ENCODE results near the gene TM9SF4.

The TM9SF4 gene

DNA sequence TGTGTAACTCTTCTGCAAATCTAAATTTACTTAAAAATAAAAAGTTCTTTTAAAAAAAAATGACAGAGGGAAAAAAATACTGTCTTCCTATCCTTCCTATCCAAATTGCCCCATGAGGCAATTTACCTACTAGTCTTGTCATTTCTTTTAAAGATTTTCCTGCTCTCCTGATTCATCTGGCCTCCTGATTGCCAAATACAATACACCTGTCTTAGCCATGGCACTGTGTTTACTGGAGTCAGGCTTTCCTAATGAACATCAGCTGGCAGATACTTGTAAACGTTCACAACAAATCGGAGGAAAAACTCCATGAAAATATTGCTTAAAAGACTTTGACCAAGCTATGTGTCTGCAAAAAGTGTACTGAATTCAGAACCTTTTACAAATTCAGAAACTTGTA, 21.5 kb downstream of the TM9SF4 start:
- no peak for DNase-seq

DNA sequence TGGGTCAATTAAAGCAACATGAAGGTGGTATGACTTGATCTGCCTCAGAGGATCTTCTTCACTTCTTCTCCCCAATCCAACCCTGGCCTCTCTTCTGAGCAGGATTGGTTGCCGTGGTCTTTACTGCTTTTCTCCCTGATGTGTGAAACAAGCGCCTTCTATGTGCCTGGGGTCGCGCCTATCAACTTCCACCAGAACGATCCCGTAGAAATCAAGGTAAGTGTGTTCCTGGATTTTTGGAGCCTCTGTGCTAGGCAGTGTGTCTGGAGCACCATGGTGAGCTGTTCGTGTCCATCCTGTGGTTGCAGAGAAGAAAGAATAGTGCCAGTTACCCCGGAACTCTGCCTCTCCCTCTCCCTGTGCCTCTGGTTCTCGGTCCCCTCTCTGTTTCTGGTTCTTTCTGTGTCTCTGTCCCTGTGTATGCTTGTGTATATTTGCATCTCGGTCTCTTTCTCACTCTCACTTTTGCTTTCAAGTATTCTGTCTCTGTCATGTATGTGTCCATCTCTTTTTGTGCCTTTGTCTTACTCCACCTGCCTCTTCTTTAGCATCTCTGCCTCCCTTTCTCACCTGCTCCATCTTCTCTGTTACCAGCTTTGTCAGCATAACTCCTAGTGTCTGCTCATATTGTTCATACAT, 23.5 kb downstream of the TM9SF4 start:
- DNase-seq = no peak

DNA sequence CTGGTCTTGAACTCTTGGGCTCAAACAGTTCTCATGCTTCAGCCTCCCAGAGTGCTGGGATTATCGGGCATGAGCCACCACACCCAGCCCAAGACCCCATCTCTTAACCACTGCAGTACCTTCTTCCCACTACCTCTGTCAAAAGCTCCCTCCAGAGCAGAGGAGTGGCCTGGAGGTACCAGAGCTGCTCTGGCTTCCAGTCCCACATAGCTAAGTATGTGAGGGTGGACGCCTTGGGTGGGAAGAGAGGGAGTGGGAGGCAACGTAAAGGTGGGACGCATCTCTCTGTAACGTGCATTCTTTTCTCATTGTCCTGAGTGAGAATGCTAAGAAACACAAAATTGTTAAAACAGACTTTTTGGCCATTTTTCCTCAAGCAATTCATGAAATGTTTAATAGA, 24.5 kb downstream of the TM9SF4 start:
- DNase-seq = no peak

DNA sequence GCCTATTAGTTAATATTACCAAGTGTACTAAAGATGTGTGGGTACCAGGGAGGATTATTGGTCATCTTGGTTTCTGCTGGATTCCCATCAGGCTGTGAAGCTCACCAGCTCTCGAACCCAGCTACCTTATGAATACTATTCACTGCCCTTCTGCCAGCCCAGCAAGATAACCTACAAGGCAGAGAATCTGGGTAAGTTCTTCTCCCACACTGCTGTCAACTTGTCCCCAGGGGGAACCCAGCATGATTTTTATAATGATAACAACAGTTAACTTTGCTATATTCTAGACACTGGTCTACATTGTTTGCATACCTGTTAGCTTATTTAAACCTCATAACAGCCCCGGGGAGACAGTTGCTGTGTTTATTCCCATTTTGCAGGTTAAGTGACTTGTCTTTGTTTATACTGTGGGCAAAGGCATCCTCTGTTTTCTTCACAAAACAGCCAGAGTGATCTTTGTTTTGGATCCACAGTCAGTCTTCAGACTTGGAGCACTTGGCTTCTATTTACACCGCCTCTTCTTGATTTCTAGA, 26.5 kb downstream of the TM9SF4 start:
- DNase-seq = peak in 1 of 2 experiments; percentile 20

DNA sequence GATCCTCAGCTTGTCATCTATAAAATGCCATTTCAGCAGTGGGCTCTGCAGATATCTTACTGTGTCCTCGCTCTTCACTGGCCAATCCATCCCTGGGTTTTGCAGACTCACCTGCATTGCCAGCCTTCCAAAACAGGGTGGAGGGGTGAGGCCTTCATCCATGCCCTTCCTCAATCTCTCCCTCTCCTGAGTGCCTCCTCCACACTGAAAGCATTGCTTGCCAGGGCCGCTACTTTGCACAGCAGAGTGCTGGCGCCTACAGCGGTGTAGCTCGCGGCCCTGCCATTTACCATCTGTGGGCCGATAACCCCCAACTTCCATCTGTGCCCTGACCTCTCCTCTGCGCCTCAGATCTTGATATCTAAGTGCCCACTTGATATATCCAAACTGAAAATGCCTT, 29.4 kb downstream of the TM9SF4 start:
- DNase-seq = no peak

DNA sequence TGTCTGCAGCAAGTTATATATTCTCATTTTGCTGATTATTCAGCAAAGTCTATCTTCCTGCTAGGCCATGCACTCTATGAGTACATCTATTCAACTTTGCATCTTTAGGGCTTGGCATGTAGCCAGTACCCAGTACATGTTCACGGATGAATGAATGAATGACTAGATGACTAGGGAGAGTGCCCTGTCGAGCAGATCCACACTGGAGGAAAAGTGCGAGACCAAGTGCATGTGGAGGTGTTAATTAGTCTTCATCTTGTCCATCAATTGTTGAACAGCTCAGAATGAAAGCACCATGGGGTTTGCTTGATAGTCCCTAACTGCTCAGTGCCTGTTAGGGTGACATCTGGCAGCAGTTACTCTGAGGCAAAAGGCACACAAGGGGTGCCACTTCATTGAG, 30.4 kb downstream of the TM9SF4 start:
- no peak for DNase-seq

DNA sequence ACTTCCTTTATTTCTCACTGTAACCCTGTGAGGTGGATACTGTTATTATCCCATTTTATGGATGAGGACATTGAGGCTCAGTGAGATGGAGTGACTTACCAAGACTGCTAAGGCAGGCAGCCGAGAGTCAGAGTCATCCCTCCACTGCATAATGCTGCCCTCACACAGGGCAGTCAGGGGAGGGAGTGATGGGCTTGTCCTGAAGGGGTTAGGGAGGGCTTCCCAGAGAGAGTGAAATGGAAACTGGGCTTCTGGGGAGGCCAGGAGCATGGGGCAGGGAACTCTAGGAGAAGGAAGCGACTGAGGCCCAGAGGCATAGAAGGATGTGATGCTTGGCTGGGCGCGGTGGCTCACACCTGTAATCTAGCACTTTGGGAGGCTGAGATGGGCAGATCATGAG, 31.1 kb downstream of the TM9SF4 start:
- no peak for DNase-seq

DNA sequence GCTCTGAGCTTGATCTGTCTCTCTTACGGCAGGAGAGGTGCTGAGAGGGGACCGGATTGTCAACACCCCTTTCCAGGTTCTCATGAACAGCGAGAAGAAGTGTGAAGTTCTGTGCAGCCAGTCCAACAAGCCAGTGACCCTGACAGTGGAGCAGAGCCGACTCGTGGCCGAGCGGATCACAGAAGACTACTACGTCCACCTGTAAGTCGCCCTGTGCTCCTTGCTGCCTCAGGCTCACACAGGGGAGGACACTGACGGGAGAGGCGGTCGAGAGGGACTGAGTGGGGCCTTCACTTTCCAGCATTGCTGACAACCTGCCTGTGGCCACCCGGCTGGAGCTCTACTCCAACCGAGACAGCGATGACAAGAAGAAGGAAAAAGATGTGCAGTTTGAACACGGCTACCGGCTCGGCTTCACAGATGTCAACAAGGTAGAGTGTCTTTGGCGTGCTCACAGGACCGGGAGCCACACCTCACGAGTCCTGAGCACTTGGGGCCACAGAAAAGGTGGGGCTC, 32.0 kb downstream of the TM9SF4 start:
- no peak for DNase-seq

DNA sequence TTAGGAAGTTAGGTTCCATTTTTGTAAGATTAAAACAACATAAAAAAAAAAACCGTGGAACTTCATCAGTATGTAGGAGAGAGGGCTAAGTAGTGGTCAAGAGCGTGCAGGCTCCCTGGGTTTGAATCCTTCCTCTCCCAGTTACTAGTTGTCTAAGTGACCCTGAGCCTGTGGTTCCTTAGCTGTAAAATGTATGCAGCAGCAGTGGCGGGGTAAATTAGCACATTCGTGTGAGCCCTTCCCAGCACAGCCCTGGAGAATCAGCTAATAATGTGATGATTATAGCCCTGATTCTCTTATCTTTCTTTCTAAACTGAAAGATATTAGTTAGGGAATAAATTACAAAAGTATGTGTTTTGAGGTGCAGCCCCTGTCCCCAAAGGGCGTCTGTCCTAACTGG, 32.6 kb downstream of the TM9SF4 start:
- no peak for DNase-seq

DNA sequence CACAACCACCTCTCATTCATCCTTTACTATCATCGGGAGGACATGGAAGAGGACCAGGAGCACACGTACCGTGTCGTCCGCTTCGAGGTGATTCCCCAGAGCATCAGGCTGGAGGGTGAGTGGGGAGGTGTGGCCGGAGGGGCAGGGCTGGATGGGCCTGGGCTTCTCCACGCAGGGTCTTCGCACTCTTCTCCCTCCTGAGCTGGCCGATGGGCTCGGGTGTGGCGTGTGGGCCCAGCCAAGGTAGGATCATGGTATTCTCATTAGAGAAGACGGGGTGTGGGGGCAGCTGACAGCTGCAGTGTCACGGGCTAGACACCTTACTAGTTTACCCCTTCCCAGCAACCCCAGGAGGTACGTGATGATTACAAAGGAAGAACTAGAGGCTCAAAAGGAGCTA, 33.5 kb downstream of the TM9SF4 start:
- DNase-seq = no peak

DNA sequence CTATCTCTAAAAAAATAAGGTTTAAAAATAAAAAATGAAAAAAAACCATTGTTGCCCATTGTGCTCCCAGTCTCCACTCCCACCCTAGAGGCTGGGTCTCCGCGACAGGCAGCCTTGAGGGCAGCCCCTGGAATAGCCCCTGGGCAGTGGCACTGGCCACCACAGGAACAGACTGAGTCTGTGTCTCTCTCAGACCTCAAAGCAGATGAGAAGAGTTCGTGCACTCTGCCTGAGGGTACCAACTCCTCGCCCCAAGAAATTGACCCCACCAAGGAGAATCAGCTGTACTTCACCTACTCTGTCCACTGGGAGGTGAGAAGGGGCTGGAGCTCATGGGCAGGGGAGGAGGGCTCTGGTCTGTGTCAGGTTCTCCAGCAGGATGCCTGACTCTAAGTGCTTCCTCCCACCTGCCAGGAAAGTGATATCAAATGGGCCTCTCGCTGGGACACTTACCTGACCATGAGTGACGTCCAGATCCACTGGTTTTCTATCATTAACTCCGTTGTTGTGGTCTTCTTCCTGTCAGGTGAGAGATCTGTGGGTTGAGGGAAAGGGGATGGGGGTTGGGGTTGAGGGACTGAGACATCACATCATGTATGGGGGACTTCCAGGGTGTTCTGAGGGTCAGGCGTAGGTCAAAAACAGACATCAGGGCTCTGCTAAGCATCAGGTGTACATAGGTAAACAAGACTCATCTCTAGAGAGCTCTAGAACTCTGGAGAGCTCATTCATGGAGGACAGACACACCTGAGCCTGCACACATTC, 35.6 kb downstream of the TM9SF4 start:
- no peak for DNase-seq

DNA sequence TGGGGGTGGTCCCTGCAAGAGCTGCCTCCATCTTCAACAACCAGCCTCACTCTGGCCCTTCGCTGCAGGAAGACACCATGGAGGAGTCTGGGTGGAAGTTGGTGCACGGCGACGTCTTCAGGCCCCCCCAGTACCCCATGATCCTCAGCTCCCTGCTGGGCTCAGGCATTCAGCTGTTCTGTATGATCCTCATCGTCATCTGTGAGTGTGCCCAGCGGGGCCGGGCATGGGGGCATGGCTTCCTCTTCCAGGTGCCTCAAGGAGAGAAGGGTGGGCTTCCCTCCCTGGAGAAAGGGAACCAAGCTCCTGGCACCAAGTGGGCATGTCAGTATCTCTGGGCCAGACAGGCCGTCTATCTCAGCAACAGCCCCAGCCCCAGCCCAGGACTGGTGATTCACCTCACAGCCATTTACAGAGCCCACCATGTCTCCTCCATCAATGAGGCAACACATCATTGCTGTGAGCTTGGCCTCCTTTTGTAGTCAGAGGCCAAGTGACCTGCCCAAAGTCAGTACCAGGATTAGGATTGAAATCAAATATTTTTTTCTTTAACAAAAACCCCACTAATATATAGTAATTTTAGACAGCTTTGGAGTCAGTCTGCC, 40.2 kb downstream of the TM9SF4 start:
- no peak for DNase-seq

DNA sequence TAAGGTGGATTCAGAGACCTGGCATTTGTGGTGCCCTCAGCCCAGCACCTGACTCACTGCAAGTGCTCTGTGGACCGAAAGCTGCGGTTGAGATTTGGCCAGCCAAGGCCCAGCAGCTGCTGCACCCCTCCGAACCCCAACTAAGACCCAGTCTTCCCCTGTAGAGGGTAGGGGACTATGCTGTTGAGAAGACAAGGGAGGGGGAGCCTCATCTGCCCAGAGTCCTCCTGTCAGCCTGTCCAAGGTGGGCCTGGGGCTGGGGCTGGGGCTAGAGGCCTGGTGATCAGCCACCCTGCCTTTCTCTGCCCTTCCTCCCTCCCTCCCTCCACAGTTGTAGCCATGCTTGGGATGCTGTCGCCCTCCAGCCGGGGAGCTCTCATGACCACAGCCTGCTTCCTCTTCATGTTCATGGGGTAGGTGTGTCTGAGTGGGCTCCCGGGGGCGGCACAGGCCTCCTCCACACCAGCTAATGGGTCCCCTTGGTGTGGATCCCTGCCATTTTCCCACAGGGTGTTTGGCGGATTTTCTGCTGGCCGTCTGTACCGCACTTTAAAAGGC, 40.9 kb downstream of the TM9SF4 start:
- no peak for DNase-seq

DNA sequence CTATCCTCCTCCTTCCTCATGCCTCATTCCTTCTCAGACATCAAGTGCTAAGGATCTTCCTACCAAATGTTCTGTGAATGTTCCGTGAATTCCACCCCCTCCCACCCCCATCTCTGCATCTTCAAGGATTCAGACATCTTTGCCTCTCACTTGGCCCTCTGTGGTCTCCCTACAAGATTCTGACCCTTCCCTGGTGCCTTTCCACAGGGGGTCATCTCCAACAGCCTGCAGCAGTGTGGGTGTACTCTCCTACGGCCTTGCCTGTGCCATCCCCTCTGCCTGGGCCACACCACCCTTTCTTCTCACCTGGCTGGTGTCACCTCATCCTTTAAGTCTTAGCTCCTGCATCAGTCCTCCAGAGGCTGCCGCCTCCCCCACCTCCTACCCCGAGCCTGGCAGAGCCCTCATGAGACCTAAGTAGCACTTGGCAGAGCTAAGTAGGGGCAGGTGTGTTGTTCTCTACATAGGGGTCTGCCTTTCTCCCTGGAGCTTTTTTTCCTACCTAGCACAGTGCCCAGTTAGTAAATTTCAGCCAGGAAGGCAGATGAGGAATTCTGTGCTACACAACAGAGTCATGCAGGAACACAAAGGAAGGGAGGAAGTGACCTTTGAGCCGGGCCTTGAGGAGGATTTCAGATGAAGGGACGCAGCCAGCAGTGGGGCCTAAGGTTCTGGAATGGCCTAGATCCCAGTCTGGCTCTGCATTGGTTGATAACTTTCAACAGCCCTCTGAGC, 43.1 kb downstream of the TM9SF4 start:
- no peak for DNase-seq

DNA sequence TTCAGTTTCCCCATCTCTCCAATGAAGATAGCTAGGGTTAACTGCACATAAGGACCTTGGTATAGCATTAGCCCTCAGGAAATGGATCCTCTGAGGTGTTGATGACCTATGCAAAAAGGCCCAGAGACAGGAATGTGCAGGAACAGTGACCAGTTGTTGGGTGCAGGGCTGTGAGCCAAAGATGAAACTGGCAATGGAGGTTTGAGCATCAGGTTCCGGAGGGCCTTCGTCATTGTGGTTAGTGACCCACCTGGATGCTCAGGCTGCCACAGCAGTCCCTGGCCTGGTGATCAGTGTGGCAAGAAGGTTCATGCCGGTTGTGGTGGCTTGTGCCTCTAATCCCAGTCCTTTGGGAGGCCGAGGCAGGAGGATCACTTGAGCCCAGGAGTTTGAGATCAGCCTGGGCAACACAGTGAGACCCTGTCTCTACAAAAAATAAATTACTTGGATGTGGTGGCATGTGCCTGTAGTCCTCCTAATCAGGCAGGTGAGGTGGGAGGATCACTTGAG, 43.7 kb downstream of the TM9SF4 start:
- DNase-seq = no peak

DNA sequence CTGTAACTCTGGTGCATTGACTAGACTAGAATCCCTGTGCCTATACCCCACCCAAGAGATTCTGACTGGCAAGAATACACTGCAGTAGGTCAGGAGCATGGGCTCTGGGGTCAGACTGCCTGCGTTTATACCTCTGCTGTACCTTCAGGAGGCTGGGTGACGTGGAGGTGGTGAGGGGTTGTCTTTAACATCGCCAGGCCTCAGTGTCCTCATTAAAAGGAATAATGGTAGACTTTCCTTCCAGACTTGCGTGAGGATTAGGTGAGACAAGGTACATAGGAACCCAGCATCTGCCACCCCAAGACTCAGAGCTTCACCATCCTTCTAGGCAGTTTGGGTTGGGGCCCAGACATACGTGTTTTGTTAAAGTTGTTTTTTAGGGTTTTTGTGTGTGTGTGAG, 44.3 kb downstream of the TM9SF4 start:
- DNase-seq = no peak

DNA sequence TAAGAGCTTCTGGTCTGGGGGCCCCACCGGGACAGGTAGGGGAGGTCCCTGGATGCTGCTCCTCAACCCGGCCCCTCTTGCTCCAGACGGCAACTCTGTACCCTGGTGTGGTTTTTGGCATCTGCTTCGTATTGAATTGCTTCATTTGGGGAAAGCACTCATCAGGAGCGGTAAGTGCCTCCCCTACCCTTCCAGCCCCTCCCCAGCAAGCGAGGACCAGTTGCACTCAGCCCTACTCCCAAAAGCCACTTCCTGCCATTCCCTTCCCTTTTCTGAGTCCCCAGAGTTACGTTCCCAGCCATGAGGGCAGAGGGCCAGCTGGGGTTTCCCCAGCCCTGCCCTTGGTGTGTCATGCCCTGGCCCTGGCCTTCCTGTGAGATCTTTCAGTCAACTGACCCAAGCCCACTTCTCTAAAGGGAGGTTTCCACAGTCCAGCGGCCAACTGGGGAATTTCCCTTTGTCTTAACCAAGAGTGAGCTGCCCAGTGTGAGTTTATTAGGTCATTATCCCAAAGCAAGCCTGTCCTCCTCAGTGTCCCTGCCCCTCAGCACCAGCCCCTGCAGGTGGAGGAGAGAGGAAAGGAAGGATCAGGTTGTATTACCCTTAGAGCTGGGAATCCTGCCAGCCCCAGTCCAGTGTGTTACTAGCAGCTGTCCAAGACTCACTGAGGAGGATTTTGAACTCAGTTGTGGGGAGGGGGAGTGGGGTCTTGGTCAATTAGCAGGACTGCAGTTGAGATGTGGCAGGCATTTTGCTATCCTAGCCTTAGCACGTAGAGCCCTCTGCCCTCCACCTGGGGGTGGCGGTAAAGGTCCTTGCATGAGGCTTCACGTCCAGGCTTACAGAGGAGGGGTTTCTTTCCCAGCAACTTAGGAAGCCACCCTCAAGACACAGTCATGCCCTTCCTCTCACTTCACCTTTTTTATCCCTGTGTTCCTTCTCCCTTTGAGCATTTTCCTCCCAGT, 45.8 kb downstream of the TM9SF4 start:
- DNase-seq = peak in 1 of 2 experiments; percentile 54

DNA sequence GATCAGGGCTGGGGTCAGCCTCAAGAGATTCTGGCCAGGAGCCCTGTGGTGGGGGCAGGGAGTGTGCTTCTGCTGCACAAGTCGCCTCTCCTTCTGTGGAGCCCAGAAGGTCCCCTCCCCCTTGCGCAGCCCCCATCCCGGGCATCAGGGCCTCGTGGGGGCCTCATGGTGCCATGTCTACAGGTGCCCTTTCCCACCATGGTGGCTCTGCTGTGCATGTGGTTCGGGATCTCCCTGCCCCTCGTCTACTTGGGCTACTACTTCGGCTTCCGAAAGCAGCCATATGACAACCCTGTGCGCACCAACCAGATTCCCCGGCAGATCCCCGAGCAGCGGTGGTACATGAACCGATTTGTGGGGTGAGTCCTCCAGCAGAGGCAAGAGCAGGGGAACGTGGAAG, 48.1 kb downstream of the TM9SF4 start:
- DNase-seq = no peak

DNA sequence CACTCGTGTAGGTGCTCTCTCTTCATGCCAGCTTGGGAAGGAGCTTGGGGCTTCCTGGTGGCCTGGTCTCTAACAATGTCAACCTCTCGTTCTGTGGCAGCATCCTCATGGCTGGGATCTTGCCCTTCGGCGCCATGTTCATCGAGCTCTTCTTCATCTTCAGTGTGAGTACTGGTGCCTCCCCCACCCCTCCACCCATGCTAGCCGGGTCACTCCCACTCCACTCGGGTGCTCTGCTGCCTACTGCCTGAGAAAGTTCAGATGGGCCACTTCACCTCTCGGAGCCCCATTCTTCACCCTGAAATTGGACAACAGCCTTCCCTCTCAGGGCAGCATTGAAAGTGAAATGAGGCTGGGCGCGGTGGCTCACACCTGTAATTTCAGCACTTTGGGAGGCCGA, 48.8 kb downstream of the TM9SF4 start:
- no peak for DNase-seq

DNA sequence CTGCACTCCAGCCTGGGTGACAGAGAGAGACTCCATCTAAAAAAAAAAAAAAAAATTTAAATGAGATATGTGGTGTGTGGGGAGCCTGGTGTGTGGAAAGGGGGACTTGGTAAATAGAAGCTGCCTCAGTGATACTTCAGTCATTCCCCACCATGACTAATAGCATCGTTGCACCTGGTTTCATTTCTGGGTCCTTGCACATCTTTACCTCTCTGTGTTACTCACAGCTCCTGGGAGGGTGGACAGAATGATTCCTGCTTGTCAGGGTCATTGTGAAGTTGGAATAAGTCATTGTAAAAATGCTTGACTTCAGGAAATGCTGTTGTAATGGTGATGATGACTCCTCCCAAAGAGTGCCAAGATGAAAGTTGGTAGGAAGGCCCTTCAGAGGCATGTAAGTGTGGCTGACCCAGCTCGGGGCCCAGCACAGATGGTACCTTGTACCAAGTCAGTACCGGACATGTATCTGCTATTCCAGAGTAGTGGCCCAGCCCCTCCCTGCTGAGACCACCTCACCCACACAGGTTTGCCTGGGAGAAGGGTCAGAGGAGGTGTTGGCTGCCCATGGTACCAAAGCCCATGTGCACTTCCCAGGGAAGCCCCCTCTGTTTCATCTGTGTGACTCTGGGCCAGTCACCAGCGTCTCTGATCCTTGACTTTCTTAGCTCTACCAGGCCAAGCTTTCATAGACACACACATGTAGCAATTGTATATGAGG, 49.6 kb downstream of the TM9SF4 start:
- DNase-seq = no peak

DNA sequence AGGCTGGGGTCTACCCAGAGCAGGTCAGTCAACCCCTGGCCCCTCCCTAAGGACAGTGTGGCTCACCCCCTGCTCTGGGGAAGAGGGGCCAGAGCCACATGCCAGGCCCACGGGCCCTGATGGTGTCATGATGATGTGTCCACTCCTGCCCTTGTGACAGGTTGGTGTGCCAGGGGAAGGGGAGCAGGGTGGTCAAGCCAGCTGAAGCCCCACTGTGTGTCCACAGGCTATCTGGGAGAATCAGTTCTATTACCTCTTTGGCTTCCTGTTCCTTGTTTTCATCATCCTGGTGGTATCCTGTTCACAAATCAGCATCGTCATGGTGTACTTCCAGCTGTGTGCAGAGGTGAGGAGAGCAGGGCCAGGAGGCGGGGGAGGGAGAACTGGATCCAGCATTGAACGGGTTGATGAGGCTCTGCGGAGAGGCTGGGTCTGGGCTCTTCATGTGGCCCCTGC, 50.3 kb downstream of the TM9SF4 start:
- DNase-seq = no peak

All from NCI-H526 (cell line).